GM19023 (cell line): ENCODE measurements around the gene FGF16.
"Not testable (repeated sequence)": the region's sequence is repeated elsewhere in the genome, so short reads cannot be mapped to it uniquely, and the experiment has no call there.

Experiments
- ATAC-seq: cut with Tn5 transposase; IDR thresholded peaks from one replicate; pipeline ENCODE4 v1.9.1; 2021; ENCODE audit warnings: mild to moderate bottlenecking, moderate library complexity; ENCODE audit not compliant: unreplicated experiment

Gene FGF16

DNA sequence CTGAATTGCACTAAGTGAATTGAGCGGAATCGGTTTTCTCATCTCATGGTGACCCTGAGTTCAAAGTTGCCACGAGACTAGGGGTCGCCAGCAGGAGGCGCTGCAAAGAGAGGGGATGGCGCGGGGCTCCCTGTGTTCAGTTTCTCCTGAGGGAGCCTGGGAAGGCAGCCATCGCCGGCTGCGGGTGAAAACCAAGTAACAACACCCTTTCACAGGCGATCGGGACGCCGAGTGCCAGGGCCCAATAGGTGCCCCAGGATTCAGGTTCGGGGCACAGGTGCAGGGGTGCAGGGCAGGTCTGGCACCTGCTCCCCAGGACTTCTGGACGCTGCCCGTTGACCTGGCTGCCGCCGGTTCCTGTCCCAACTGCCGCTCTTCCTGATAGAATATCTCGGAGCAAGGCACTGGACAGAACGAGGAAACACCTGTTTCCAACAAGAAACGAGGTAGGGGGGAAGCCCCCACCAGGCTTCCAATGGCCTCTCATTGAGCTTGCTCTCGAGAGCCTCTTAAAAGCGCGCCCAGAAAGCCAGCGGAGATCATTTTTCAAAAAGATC is 1.1 kb upstream of the FGF16 start:
- no peak for ATAC-seq

DNA sequence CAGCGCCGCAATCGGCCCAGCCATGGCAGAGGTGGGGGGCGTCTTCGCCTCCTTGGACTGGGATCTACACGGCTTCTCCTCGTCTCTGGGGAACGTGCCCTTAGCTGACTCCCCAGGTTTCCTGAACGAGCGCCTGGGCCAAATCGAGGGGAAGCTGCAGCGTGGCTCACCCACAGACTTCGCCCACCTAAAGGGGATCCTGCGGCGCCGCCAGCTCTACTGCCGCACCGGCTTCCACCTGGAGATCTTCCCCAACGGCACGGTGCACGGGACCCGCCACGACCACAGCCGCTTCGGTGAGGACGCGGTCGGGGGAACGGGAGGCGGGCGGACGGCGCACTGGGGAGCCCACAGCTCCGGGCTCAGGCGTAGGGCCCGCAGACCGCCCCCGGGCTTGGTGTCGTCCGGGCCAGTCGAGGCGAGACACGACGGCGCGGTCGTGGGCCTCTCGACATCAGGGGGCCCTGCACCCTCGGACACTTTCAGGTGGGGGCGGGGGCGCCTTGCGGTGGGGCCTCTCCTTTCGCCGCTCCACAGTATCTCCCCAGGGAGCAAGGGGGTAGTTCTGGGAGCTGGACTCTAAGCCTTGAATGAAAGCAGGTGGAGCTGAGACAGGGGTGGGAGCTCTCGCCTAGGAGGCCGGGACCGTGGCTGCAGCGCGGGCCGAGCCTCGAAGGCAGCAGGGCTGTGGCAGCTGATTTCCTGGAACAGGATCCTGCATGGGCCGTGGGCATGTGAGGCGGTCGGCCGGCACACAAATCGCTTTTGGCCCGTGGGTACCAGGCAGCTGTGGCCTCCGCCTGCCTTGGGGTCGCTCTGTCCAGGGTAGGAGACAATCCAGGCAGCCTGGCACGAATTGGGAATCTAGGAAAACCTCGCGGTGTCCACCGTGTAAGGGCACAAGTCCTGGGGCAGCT is 722 bp downstream of the FGF16 start:
- no peak for ATAC-seq

DNA sequence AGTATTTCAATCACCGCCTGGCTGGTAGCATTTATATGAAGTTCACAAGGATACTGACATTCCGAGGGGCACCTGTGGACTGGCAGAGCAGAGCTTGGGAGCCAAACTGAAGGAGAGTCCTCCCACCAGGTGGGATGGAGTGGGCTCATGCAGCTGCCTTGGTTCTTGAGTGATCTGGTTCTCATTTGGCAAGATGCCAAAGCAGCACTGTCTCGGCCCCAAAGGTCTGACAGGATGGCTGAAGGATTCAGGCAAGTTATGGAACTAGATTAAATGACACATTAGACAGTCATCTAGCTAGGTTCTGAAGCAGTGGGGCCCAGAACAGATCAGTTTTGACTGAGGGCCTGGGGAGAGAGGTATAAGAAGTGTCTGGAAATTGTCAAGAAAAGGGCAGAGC is 3.2 kb downstream of the FGF16 start:
- ATAC-seq = no peak

DNA sequence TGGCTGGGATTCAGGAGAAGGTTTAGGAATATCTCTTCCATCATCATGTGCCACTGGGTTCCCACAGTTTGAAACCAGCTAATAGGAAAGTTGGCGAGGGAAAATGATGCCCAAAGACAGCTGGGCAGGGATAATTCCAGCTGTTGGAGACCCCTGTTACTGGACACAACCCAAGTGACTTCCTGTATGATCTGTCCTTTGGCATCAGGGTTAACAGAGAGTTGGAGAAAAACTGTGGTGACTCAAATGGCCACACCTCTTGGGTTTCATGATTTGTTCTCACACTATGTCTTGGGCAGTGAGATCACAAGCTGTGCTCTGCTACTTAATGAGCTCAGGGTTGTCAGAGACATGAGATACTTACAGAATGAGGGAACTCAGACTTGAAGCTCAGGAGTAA is 3.8 kb downstream of the FGF16 start:
- no peak for ATAC-seq

DNA sequence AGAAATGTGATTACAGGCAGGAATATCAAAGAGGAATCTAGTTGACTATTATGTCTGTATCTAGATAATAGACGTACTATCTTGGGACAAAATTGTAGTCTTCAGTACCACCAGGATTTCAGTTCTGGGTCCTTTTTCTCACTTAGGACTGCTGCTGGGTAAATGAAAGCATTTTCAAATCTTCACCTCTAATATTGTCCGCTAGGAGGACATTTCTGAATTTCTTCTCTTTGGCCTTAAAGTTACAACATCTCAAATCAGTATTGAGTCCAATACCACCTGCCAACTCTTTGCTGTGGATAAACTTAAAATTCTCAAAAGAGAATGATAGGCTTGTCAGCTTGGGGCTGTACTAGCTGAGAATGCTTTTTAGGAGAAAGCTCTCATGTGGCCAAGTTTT is 6.0 kb downstream of the FGF16 start:
- no peak for ATAC-seq

DNA sequence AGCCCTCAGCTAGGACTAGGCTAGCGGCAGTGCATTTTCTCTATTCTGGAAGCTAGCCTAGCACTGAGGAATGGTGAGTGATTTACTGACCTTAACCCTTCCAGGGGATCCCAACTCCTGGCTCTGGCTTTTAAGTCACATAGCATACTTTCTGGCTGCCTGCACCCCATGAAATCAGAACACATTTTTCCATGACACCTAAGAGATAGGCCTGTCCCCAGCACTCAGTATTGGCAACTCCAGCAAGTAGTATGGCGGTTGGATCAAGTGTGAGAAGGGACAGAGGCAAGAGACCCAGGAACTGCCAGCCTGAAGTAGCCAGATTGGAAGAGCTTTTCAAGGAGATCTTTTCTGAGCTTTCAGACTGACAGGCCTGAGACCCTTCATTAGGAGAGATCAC is 8.2 kb downstream of the FGF16 start:
- no peak for ATAC-seq

DNA sequence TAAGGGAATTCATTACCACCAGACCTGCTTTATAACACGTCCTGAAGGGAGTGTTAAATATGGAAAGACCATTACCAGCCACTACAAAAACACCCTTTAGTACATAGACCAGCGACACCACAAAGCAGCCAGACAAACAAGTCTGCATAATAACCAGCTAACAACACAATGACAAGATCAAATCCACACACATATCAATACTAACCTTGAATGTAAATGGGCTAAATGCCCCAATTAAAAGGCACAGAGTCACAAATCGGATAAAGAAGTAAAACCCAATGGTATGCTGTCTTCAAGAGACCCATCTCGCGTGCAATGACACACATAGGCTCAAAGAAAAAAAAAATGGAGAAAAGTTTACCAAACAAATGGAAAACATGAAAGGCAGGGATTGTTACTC is 36.9 kb downstream of the FGF16 start:
- no peak for ATAC-seq

DNA sequence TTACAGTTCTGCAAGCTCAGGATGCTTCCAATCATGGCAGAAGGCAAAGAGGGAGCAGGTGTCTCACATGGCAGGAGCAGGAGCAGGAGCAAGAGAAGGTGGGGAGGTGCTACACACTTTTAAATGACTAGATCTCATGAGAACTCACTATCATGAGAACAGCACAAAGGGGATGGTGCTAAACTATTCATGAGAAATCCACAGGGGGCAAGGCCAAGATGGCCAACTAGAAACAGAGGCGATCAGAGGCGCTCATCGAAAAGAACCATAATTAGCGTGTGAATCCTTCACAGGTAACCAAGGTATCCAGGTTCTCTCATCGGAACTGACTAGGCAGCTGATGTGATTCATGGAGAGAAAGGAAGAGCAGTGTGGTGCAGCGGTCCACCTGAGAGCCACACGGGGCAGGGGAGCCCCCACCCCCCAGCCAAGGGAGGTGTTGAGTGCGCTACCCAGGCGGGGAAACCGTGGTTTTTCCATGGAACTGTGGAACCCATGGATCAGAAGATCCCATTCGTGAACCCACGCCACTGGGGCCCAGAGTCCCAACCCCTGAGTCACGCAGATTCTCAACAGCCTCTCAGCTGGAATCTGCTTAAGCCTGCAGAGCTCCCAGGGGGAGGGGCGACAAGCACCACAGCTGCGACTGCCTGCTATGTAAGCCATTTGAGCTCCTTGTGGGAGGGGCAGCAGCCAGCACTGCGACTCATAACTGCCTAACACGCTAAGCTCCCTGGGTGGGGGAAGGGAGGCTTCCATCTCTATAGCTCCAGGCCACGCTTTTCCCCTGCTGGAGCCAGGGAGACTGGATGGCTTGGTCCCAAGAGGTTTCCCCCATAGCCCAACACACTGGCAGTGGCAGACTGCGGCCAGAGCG is 46.7 kb downstream of the FGF16 start:
- ATAC-seq = no peak

DNA sequence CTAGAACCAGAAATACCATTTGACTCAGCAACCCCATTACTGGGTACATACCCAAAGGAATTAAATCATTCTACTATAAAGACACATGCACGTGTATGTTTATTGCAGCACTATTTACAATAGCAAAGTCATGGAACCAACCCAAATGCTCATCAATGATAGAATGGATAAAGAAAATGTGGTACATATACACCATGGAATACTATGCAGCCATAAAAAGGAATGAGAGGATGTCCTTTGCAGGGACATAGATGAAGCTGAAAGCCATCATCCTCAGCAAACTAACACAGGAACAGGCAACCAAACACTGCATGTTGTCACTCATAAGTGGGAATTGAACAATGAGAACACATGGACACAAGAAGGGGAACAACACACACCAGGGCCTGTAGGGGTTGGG is 53.0 kb downstream of the FGF16 start:
- not testable (repeated sequence) for ATAC-seq

DNA sequence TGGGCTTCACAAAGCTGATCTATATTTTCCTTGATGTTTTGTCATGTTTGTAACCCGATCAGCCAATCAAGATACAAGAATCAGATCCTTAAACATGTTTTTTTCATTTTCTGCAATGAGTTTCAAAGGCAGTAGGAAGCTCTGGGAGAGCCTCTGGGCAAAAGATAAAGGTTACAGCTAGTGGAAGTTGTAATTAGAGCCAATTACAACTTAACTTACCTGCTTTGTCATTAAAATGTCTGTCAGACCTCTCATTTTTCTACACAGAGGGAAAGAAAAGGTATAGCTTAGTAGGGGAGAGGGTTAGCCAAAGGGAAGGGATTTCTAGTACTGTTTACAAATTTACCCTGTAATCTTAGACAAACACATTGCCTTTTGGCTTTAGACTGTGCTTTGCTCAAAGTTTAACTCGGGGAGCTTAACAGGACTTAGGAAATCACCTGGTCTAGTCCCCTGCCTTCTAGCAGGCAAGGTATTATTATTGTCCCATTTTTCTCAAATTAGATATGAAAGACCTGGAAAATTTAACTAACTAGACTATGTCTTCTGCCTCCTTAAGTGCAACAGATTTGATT is 55.8 kb downstream of the FGF16 start:
- no peak for ATAC-seq

DNA sequence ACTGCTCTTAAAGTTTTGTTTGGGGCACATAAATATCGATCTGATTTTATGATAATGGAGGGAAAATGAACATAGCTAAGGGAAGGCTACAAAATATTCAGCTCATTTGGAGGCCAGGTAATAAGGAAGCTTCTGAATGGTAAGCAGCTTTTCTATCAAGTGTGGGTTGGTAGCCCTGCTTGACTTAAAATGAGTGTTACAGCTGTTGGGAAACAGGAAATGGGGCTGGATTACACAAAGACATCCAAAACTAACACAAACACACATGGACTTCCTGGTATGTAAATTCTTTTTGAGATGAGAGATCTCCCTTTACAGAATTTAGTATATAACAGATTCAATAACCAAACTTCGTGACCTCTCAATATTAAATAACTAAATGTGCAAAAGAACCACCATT is 58.0 kb downstream of the FGF16 start:
- ATAC-seq = no peak
